IMR-90 (cell line): ENCODE data around the gene SYNGR1. TPM values are rescaled to one million over a fixed set of nuclear protein-coding genes. Genes with fewer than 3 reads are reported as not detected.

Experiments used
- ATAC-seq: fragments of 200-7000 bp; cut with Tn5 transposase; 2 replicates; pipeline ENCODE4 v1.9.1; 2020; ENCODE audit warnings: low read depth, mild to moderate bottlenecking, moderate library complexity
- BruUV-seq: library from RNA; stranded (reverse); fragments of 400-500 nt; replicated peaks from 2 replicates; lab custom pipeline; 2021; lab: Mats Ljungman, UMichigan
- CTCF ChIA-PET: fragments of 300-600 bp; formaldehyde crosslinking; extraction: SDS; loops from one replicate; lab custom pipeline; 2021; ENCODE audit warnings: antibody characterized with exemption; lab: Yijun Ruan, JAX
- POLR2A ChIA-PET: fragments of 300-600 bp; sonication (Branson Sonifier 250); formaldehyde crosslinking; loops from one replicate; lab custom pipeline; 2022; ENCODE audit warnings: antibody characterized with exemption; ENCODE audit not compliant: unreplicated experiment; lab: Charles Lee
- DNase-seq: peaks from one replicate; pipeline ENCODE4 v3.0.0; 2013
- H2AFZ ChIP-seq: replicated peaks from 2 replicates; pipeline ENCODE3; 2013; ENCODE audit warnings: low read length, mild to moderate bottlenecking; ENCODE audit not compliant: poor library complexity
- H2AK5ac ChIP-seq: 2 replicates; pipeline ENCODE4 v1.6.1; 2013; ENCODE audit warnings: low read depth, low read length, inconsistent platforms
- H2AK9ac ChIP-seq: replicated peaks from 2 replicates; pipeline ENCODE3; 2013; ENCODE audit warnings: mild to moderate bottlenecking, low read depth, low read length, moderate library complexity; ENCODE audit not compliant: poor library complexity
- H2BK120ac ChIP-seq: 2 replicates; pipeline ENCODE4 v1.6.1; 2013; ENCODE audit warnings: low read depth, low read length, inconsistent platforms
- H2BK15ac ChIP-seq: 3 replicates; pipeline ENCODE4 v1.6.1; 2013; ENCODE audit warnings: low read depth, low read length, inconsistent platforms
- H2BK20ac ChIP-seq: 2 replicates; pipeline ENCODE4 v1.6.1; 2013; ENCODE audit warnings: low read depth, mild to moderate bottlenecking, inconsistent platforms, low read length, moderate library complexity
- H2BK5ac ChIP-seq: 2 replicates; pipeline ENCODE4 v1.6.1; 2013; ENCODE audit warnings: mild to moderate bottlenecking, low read depth, low read length, inconsistent platforms; ENCODE audit not compliant: poor library complexity, severe bottlenecking
- H3K14ac ChIP-seq: replicated peaks from 2 replicates; pipeline ENCODE4 v1.6.1; 2013; ENCODE audit warnings: low read depth, low read length, inconsistent platforms
- H3K18ac ChIP-seq: 2 replicates; pipeline ENCODE4 v1.6.1; 2013; ENCODE audit warnings: low read depth, low read length, control low read depth
- H3K23ac ChIP-seq: 2 replicates; pipeline ENCODE4 v1.6.1; 2013; ENCODE audit warnings: low read depth, low read length, inconsistent platforms
- H3K27ac ChIP-seq: 2 replicates; pipeline ENCODE4 v1.5.1; 2013; ENCODE audit warnings: mild to moderate bottlenecking, control low read depth, low read length; ENCODE audit not compliant: insufficient read depth
- H3K27me3 ChIP-seq: 2 replicates; pipeline ENCODE4 v1.6.1; 2013; ENCODE audit warnings: low read length; ENCODE audit not compliant: control insufficient read depth, insufficient read depth
- H3K36me3 ChIP-seq: 2 replicates; pipeline ENCODE4 v1.6.1; 2013; ENCODE audit warnings: low read length, mixed read lengths; ENCODE audit not compliant: control insufficient read depth, insufficient read depth
- H3K4ac ChIP-seq: 2 replicates; pipeline ENCODE4 v1.6.1; 2013; ENCODE audit warnings: low read depth, low read length, inconsistent platforms
- H3K4me1 ChIP-seq: 2 replicates; pipeline ENCODE4 v1.6.1; 2013; ENCODE audit warnings: low read length, mixed read lengths; ENCODE audit not compliant: control insufficient read depth, insufficient read depth
- H3K4me2 ChIP-seq: 2 replicates; pipeline ENCODE4 v1.6.1; 2013; ENCODE audit warnings: low read depth, mild to moderate bottlenecking, control low read depth, low read length, moderate library complexity
- H3K4me3 ChIP-seq: 2 replicates; pipeline ENCODE4 v1.5.1; 2013; ENCODE audit warnings: low read depth, mild to moderate bottlenecking, control low read depth, low read length, moderate library complexity; ENCODE audit not compliant: insufficient read depth
- H3K56ac ChIP-seq: 2 replicates; pipeline ENCODE4 v1.6.1; 2013; ENCODE audit warnings: low read length, inconsistent platforms; ENCODE audit not compliant: insufficient read depth; ENCODE audit errors: extremely low read depth
- H3K79me1 ChIP-seq, 2 experiments: 2 replicates each; pipeline ENCODE4 v1.6.1; 2013; ENCODE audit warnings: low read length in 2 of 2, inconsistent platforms in 1 of 2, low read depth in 1 of 2
- H3K9ac ChIP-seq: 2 replicates; pipeline ENCODE4 v1.6.1; 2013; ENCODE audit warnings: low read depth, low read length, control low read depth
- H3K9me1 ChIP-seq: 2 replicates; pipeline ENCODE4 v1.6.1; 2013; ENCODE audit warnings: low read length, inconsistent platforms; ENCODE audit not compliant: insufficient read depth
- H3K9me3 ChIP-seq: 2 replicates; pipeline ENCODE4 v1.6.1; 2013; ENCODE audit warnings: low read length; ENCODE audit not compliant: control insufficient read depth, insufficient read depth
- H4K20me1 ChIP-seq: 2 replicates; pipeline ENCODE4 v1.6.1; 2013; ENCODE audit warnings: low read length, inconsistent platforms; ENCODE audit not compliant: insufficient read depth
- H4K5ac ChIP-seq: 2 replicates; pipeline ENCODE4 v1.6.1; 2013; ENCODE audit warnings: mild to moderate bottlenecking, low read depth, low read length, control low read depth
- H4K8ac ChIP-seq, 2 experiments: 2 replicates each; pipeline ENCODE4 v1.6.1; 2013; ENCODE audit warnings: low read depth in 2 of 2, low read length in 2 of 2, control low read depth in 1 of 2, inconsistent platforms in 1 of 2
- H4K91ac ChIP-seq: 2 replicates; pipeline ENCODE4 v1.6.1; 2013; ENCODE audit warnings: low read depth, low read length, inconsistent platforms; ENCODE audit not compliant: insufficient read depth
- CTCF ChIP-seq: conservative IDR thresholded peaks from 2 replicates; pipeline ENCODE4 v1.5.1; 2012; ENCODE audit warnings: mild to moderate bottlenecking, low read depth, low read length, improper control_type of control experiment
- MAZ ChIP-seq: IDR thresholded peaks from 2 replicates; pipeline ENCODE4 v1.6.1; 2012; ENCODE audit warnings: low read depth, mild to moderate bottlenecking, low read length, improper control_type of control experiment, moderate library complexity, borderline replicate concordance
- RCOR1 ChIP-seq: IDR thresholded peaks from 2 replicates; pipeline ENCODE4 v1.6.1; 2012; ENCODE audit warnings: mild to moderate bottlenecking, low read length, improper control_type of control experiment; ENCODE audit not compliant: insufficient replicate concordance
- whole genome bisulfite sequencing, 2 experiments: methylation state at CpG; one replicate each; pipeline versions ENCODE4 v1.1.5 to v1.1.7; 2013; ENCODE audit warnings: missing lambda C conversion rate in 2 of 2; ENCODE audit not compliant: insufficient read length in 1 of 2; ENCODE audit errors: extremely low coverage in 2 of 2; 5-methylcytosine and 5-hydroxymethylcytosine counted together
- dilution Hi-C: fragments of 300-500 bp; cut with HindIII; formaldehyde crosslinking; loops from one replicate; pipeline ENCODE4 v1.14.3; 2018; ENCODE audit warnings: low sequenced_read_pairs; ENCODE audit not compliant: unreplicated experiment
- in situ Hi-C: fragments of 300-500 bp; cut with MboI; formaldehyde crosslinking; loops from 3 replicates; pipeline ENCODE4 v1.14.3; 2019; ENCODE audit warnings: low sequenced_read_pairs, inconsistent platforms, mixed read lengths
- intact Hi-C: fragments of 100-400 bp; cut with micrococcal nuclease; formaldehyde crosslinking; loops from 2 replicates; pipeline ENCODE4 v1.10.0; 2022
- polyA plus RNA-seq, 3 experiments: library from polyadenylated mRNA; depleted of rRNA; stranded (reverse); fragments of >200 nt; gene quantifications; 2 replicates each; pipeline ENCODE4 v1.2.3, GENCODE V29; 2012; ENCODE audit warnings: low replicate concordance in 1 of 3
- total RNA-seq: library from RNA; depleted of rRNA; stranded (reverse); fragments of >200 nt; gene quantifications from 2 replicates; pipeline ENCODE4 v1.2.3, GENCODE V29; 2012

SYNGR1 gene
- total and polyA plus RNA-seq, 2 of the 4 experiments (the other 2 are of a cell fraction): 6.3 to 81.5 TPM

DNA sequence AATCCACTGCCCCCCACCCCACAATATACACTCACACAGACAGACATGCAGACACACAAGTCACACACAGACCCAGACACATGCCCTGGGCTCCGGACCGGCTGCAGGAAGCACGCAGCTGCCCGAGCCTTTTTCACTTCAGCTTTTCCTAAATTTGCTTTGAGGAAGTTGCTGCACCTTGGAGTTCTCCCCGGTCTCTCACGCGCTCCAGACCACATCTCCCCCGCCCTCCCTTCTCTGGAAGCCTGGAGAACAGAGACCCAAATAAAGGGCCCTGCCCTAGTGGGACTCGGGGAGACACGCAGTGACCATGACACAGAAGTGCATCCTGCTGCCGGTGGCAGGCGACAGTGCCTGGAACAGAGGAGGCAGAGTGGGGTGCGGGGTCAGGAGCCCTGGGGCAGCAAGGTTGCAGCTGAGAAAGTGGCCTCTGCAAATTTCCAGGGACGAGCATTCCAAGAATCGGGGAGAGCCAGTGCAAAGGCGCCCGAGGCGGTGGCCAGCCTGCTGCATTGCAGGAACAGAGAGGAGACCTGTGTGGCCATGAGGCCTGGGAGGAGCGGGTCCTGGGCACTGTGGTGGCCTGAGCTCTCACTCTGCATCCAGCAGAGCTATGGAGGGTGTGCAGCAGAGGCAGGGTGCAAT lies 49.5 kb upstream of the SYNGR1 start:
- BruUV-seq: no TSS peak
- no peak overlapping the region for H3K4me3 ChIP-seq
- H3K4me1 ChIP-seq: peaks cover 13% of the 10 kb centered on the region
- no peak overlapping the region for H3K4me2 ChIP-seq
- H3K14ac ChIP-seq: no peak overlapping the region
- H3K27ac ChIP-seq: no peak overlapping the region
- H3K18ac ChIP-seq: no peak overlapping the region
- no peak overlapping the region for H2AK9ac ChIP-seq
- H3K4ac ChIP-seq: peak overlapping the region; percentile 4; the same call in 1 of the 2 replicates
- H2BK120ac ChIP-seq: 0 out of 2 replicates have a peak overlapping the region, but pooled peaks have one; percentile 31
- H4K8ac ChIP-seq: no peak overlapping the region; a peak in 1 of 4 replicates
- 0 out of 2 replicates have a peak overlapping the region, but pooled peaks have one; percentile 7 for H2AK5ac ChIP-seq
- DNase-seq (no peak), ATAC-seq (0 out of 2 replicates have a peak, but pooled peaks have one; percentile 24)
- no peak overlapping the region for H3K23ac ChIP-seq
- no peak overlapping the region for H4K91ac ChIP-seq
- intact Hi-C loops (no loop called here), dilution Hi-C loops (no loop called here), in situ Hi-C loops (loop anchor here (10.0 kb wide), 1 partner anchor 436 kb away; no protein-coding TSS in a partner anchor)
- peak overlapping the region; percentile 67 for H2AFZ ChIP-seq
- POLR2A ChIA-PET: interaction anchor here (0.5 kb wide), 1 partner anchor 72 kb away, joined by 4 read pairs; no protein-coding TSS in a partner anchor
- peak overlapping the region; percentile 8; the same call in 1 of the 2 replicates for H3K9ac ChIP-seq
- no peaks in the 10 kb centered on the region; the same call in 1 of the 2 replicates for H4K20me1 ChIP-seq
- H2BK20ac ChIP-seq: no peak overlapping the region
- no peaks in the 10 kb centered on the region for H3K9me1 ChIP-seq
- H2BK5ac ChIP-seq: no peak overlapping the region
- no peak overlapping the region for H2BK15ac ChIP-seq
- TF ChIP-seq RCOR1 (no peak), MAZ (no peak), CTCF (no peak)
- H3K27me3 ChIP-seq: no peaks in the 10 kb centered on the region
- H3K56ac ChIP-seq: peak overlapping the region; percentile 12; the same call in 1 of the 2 replicates
- no peaks in the 10 kb centered on the region for H3K79me1 ChIP-seq
- CTCF ChIA-PET: interaction anchor here (0.7 to 1.1 kb wide), 3 partner anchors 9 to 19 kb away, joined by 3 to 6 read pairs (median 3); partner anchors contain the start of gene RPL3
- H3K9me3 ChIP-seq: no peaks in the 10 kb centered on the region
- WGBS, 2 experiments: 44% methylated on average over 7 of the region's 19 CpGs; no CpG with 5 or more reads in 1 of the 2 experiments
- H3K36me3 ChIP-seq: no peaks in the 10 kb centered on the region
- no peak overlapping the region; the same call in 1 of the 2 replicates for H4K5ac ChIP-seq
